Measurements from ENCODE around the gene DMAC2L.

The DMAC2L gene

DNA sequence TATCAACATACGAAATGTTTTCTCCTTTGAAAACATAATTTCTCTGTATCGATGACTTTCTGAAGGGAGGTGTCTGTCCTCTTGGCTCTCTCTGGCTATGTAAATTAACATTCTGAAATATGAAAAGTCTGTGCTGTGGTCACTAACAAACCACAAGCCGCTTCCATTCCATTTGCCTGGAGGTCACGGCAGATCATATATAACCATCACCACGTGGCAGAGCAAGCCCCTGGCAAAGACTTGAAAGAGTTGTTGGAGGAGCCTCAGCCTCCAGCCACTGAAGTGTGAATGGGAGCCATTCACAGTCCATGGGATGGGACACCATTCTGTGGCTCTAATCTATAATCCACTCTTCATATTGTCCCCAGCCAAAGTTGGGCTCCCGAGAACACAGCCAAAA, 45.0 kb downstream of the DMAC2L start:
- H3K36me3 ChIP-seq (replicated peaks in 1 of 2; ENCODE audit: control insufficient read depth in 2 of 2, insufficient read depth in 2 of 2, low read length in 2 of 2), result no peaks in the 10 kb centered on the region
- no peak overlapping the region for H3K4me3 ChIP-seq (ENCODE audit: low read length in 2 of 2)
- no peak overlapping the region for H3K18ac ChIP-seq (ENCODE audit: low read length)
- H2BK5ac ChIP-seq (ENCODE audit: low read length), result no peak overlapping the region
- H3K79me1 ChIP-seq (ENCODE audit: low read depth, low read length), result no peaks in the 10 kb centered on the region
- H4K91ac ChIP-seq (ENCODE audit: low read depth, low read length, poor library complexity), result no peak overlapping the region
- no peak overlapping the region for H3K9ac ChIP-seq (ENCODE audit: low read depth, low read length, poor library complexity)
- H3K27me3 ChIP-seq (ENCODE audit: control insufficient read depth in 3 of 3, insufficient read depth in 3 of 3, low read depth in 1 of 3, low read length in 3 of 3), result no peaks in the 10 kb centered on the region
- H4K8ac ChIP-seq (ENCODE audit: low read depth, low read length), result no peak overlapping the region
- no peak overlapping the region for H2AK5ac ChIP-seq (ENCODE audit: low read depth, low read length)
- DNase-seq (ENCODE audit: low spot score), result no peak
- H3K14ac ChIP-seq (ENCODE audit: low read length), result no peak overlapping the region
- no peak overlapping the region for H3K4me2 ChIP-seq (ENCODE audit: insufficient read depth, low read length, poor library complexity, severe bottlenecking)
- H2BK15ac ChIP-seq (ENCODE audit: low read length), result no peak overlapping the region
- H3K9me3 ChIP-seq (replicated peaks in 1 of 2; ENCODE audit: control insufficient read depth in 2 of 2, insufficient read depth in 1 of 2, low read depth in 1 of 2, low read length in 2 of 2), result no peaks in the 10 kb centered on the region
- no CpG with 5 or more reads among the region's 6 CpGs for WGBS, 2 donors (ENCODE audit: extremely low coverage in 2 of 2, insufficient read length in 2 of 2, insufficient replicate concordance in 1 of 2)
- no peak overlapping the region for H2BK12ac ChIP-seq (ENCODE audit: low read length)
- H2BK120ac ChIP-seq (ENCODE audit: low read depth, low read length), result no peak overlapping the region
- H3K23ac ChIP-seq (ENCODE audit: low read depth, low read length, poor library complexity), result no peak overlapping the region
- H3K27ac ChIP-seq (replicated peaks; ENCODE audit: low read length), result no peak overlapping the region
- H3K4me1 ChIP-seq (ENCODE audit: control insufficient read depth in 2 of 2, insufficient read depth in 1 of 2, low read depth in 1 of 2, low read length in 2 of 2), result peaks cover 0 to 2% of the 10 kb centered on the region in 2 donors
- peak overlapping the region; percentile 27 for H2AFZ ChIP-seq (ENCODE audit: low read length)
- H3K4ac ChIP-seq (ENCODE audit: low read length), result no peak overlapping the region

DNA sequence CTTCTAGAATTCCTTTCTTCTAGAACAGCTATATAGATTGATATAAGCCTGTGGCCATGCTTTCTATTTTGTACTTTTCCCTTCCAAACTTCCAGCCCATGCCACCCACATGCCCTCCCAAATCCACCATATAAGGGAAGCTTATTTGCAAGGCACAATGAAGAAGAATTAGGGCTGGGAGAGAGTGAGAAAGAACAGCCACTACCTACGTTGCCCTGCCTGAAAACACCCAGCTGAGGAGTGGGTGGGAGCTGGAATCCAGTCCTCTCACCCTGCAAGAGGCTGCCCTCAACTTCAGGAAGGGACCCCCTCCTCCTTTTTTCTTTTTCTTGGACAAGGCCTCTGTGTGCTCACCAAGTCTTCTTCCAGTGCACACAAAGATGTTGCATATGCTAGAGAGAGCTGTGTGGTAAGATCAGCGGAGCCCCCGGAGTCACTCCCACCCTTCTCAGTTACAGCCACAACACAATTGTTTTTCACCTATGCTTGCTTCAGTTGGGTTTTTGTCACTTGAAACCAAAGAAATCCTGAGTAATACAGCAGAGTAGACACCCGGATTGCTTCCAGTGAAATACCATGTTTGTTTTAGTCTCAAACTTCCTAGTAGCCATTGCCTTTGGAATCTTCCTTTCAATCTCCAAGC, 45.8 kb downstream of the DMAC2L start:
- no peak overlapping the region for H3K4ac ChIP-seq (ENCODE audit: low read length)
- no peak overlapping the region for H4K8ac ChIP-seq (ENCODE audit: low read depth, low read length)
- peak overlapping the region; percentile 27 for H2AFZ ChIP-seq (ENCODE audit: low read length)
- no peak overlapping the region for H3K18ac ChIP-seq (ENCODE audit: low read length)
- no peaks in the 10 kb centered on the region for H3K9me3 ChIP-seq (replicated peaks in 1 of 2; ENCODE audit: control insufficient read depth in 2 of 2, insufficient read depth in 1 of 2, low read depth in 1 of 2, low read length in 2 of 2)
- no peak overlapping the region for H3K27ac ChIP-seq (replicated peaks; ENCODE audit: low read length)
- H3K36me3 ChIP-seq (replicated peaks in 1 of 2; ENCODE audit: control insufficient read depth in 2 of 2, insufficient read depth in 2 of 2, low read length in 2 of 2), result no peaks in the 10 kb centered on the region
- H2BK120ac ChIP-seq (ENCODE audit: low read depth, low read length), result no peak overlapping the region
- H2BK15ac ChIP-seq (ENCODE audit: low read length), result no peak overlapping the region
- no peak overlapping the region for H3K4me2 ChIP-seq (ENCODE audit: insufficient read depth, low read length, poor library complexity, severe bottlenecking)
- peaks cover 0 to 2% of the 10 kb centered on the region in 2 donors for H3K4me1 ChIP-seq (ENCODE audit: control insufficient read depth in 2 of 2, insufficient read depth in 1 of 2, low read depth in 1 of 2, low read length in 2 of 2)
- H2BK5ac ChIP-seq (ENCODE audit: low read length), result no peak overlapping the region
- no peak overlapping the region for H3K23ac ChIP-seq (ENCODE audit: low read depth, low read length, poor library complexity)
- H3K14ac ChIP-seq (ENCODE audit: low read length), result no peak overlapping the region
- no peak overlapping the region for H3K9ac ChIP-seq (ENCODE audit: low read depth, low read length, poor library complexity)
- no peak overlapping the region for H2AK5ac ChIP-seq (ENCODE audit: low read depth, low read length)
- no peaks in the 10 kb centered on the region for H3K79me1 ChIP-seq (ENCODE audit: low read depth, low read length)
- no peak overlapping the region for H4K91ac ChIP-seq (ENCODE audit: low read depth, low read length, poor library complexity)
- WGBS, 2 donors (ENCODE audit: extremely low coverage in 2 of 2, insufficient read length in 2 of 2, insufficient replicate concordance in 1 of 2), result no CpG with 5 or more reads among the region's 4 CpGs
- DNase-seq (ENCODE audit: low spot score), result no peak
- H2BK12ac ChIP-seq (ENCODE audit: low read length), result no peak overlapping the region
- no peaks in the 10 kb centered on the region for H3K27me3 ChIP-seq (ENCODE audit: control insufficient read depth in 3 of 3, insufficient read depth in 3 of 3, low read depth in 1 of 3, low read length in 3 of 3)
- no peak overlapping the region for H3K4me3 ChIP-seq (ENCODE audit: low read length in 2 of 2)

DNA sequence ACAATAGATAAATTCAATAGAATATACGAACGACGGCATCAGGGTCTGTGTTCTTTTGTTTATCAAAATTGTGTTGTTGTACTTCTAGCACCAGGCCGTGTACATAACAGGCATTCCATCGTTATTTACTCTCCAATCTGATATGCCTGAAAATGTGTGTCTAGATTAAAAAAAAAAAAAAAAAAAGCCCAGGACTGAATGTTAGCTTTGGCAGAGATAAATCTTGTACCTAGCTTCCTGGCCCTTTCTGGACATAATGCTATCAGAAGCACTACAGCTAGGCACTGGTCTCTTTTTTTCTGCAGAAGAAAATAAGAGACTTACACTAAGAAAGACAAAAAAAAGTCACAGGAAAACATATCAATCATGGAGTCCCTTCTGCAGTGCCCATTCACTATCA, 47.5 kb downstream of the DMAC2L start:
- Histone ChIP-seq H3K27me3 (ENCODE audit: control insufficient read depth in 3 of 3, insufficient read depth in 3 of 3, low read depth in 1 of 3, low read length in 3 of 3) (no peaks in the 10 kb centered on the region), H3K36me3 (replicated peaks in 1 of 2; ENCODE audit: control insufficient read depth in 2 of 2, insufficient read depth in 2 of 2, low read length in 2 of 2) (no peaks in the 10 kb centered on the region), H2BK12ac (ENCODE audit: low read length) (no peak overlapping the region), H3K9me3 (replicated peaks in 1 of 2; ENCODE audit: control insufficient read depth in 2 of 2, insufficient read depth in 1 of 2, low read depth in 1 of 2, low read length in 2 of 2) (peaks cover 0 to 2% of the 10 kb centered on the region in 2 donors), H3K4ac (ENCODE audit: low read length) (no peak overlapping the region), H3K79me1 (ENCODE audit: low read depth, low read length) (no peaks in the 10 kb centered on the region), H2BK15ac (ENCODE audit: low read length) (no peak overlapping the region), H2BK5ac (ENCODE audit: low read length) (no peak overlapping the region), H4K91ac (ENCODE audit: low read depth, low read length, poor library complexity) (no peak overlapping the region), H3K4me3 (ENCODE audit: low read length in 2 of 2) (no peak overlapping the region), H3K23ac (ENCODE audit: low read depth, low read length, poor library complexity) (no peak overlapping the region), H3K14ac (ENCODE audit: low read length) (no peak overlapping the region), H3K18ac (ENCODE audit: low read length) (no peak overlapping the region), H4K8ac (ENCODE audit: low read depth, low read length) (no peak overlapping the region), H2AFZ (ENCODE audit: low read length) (no peak overlapping the region), H3K9ac (ENCODE audit: low read depth, low read length, poor library complexity) (no peak overlapping the region), H3K27ac (replicated peaks; ENCODE audit: low read length) (no peak overlapping the region), H3K4me2 (ENCODE audit: insufficient read depth, low read length, poor library complexity, severe bottlenecking) (no peak overlapping the region), H2AK5ac (ENCODE audit: low read depth, low read length) (no peak overlapping the region), H2BK120ac (ENCODE audit: low read depth, low read length) (no peak overlapping the region), H3K4me1 (ENCODE audit: control insufficient read depth in 2 of 2, insufficient read depth in 1 of 2, low read depth in 1 of 2, low read length in 2 of 2) (peaks cover 0 to 2% of the 10 kb centered on the region in 2 donors)
- DNase-seq (ENCODE audit: low spot score), result no peak
- no CpG with 5 or more reads among the region's 5 CpGs for WGBS, 2 donors (ENCODE audit: extremely low coverage in 2 of 2, insufficient read length in 2 of 2, insufficient replicate concordance in 1 of 2)

DNA sequence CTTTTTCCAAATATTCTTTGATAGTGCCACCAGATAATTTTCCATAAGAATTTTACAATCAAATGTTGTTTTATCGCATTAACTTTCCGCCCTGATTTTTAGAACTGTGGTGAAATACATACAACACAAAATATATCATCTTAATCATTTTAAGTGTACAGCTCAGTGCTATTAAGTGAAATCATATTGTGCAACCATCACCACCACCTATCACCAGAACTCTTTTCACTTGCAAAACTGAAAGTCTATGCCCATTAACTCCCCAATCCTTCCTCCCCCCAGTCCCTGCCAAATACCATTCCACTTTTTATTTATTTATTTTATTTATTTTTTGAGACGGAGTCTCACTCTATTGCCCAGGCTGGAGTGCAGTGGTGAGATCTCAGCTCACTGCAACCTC, 48.0 kb downstream of the DMAC2L start:
- H2BK12ac ChIP-seq (ENCODE audit: low read length), result no peak overlapping the region
- no peaks in the 10 kb centered on the region for H3K36me3 ChIP-seq (replicated peaks in 1 of 2; ENCODE audit: control insufficient read depth in 2 of 2, insufficient read depth in 2 of 2, low read length in 2 of 2)
- no peaks in the 10 kb centered on the region for H3K27me3 ChIP-seq (ENCODE audit: control insufficient read depth in 3 of 3, insufficient read depth in 3 of 3, low read depth in 1 of 3, low read length in 3 of 3)
- H3K4ac ChIP-seq (ENCODE audit: low read length), result no peak overlapping the region
- no peaks in the 10 kb centered on the region for H3K79me1 ChIP-seq (ENCODE audit: low read depth, low read length)
- peaks cover 0 to 2% of the 10 kb centered on the region in 2 donors for H3K4me1 ChIP-seq (ENCODE audit: control insufficient read depth in 2 of 2, insufficient read depth in 1 of 2, low read depth in 1 of 2, low read length in 2 of 2)
- H3K9me3 ChIP-seq (replicated peaks in 1 of 2; ENCODE audit: control insufficient read depth in 2 of 2, insufficient read depth in 1 of 2, low read depth in 1 of 2, low read length in 2 of 2), result peaks cover 0 to 2% of the 10 kb centered on the region in 2 donors
- H3K23ac ChIP-seq (ENCODE audit: low read depth, low read length, poor library complexity), result no peak overlapping the region
- H4K8ac ChIP-seq (ENCODE audit: low read depth, low read length), result no peak overlapping the region
- H3K9ac ChIP-seq (ENCODE audit: low read depth, low read length, poor library complexity), result no peak overlapping the region
- H2BK5ac ChIP-seq (ENCODE audit: low read length), result no peak overlapping the region
- no CpG with 5 or more reads among the region's 3 CpGs for WGBS, 2 donors (ENCODE audit: extremely low coverage in 2 of 2, insufficient read length in 2 of 2, insufficient replicate concordance in 1 of 2)
- H3K14ac ChIP-seq (ENCODE audit: low read length), result no peak overlapping the region
- no peak overlapping the region for H3K4me3 ChIP-seq (ENCODE audit: low read length in 2 of 2)
- no peak overlapping the region for H3K27ac ChIP-seq (replicated peaks; ENCODE audit: low read length)
- no peak overlapping the region for H2AK5ac ChIP-seq (ENCODE audit: low read depth, low read length)
- no peak overlapping the region for H3K18ac ChIP-seq (ENCODE audit: low read length)
- H2BK15ac ChIP-seq (ENCODE audit: low read length), result no peak overlapping the region
- H3K4me2 ChIP-seq (ENCODE audit: insufficient read depth, low read length, poor library complexity, severe bottlenecking), result no peak overlapping the region
- DNase-seq (ENCODE audit: low spot score), result no peak
- H4K91ac ChIP-seq (ENCODE audit: low read depth, low read length, poor library complexity), result no peak overlapping the region
- H2AFZ ChIP-seq (ENCODE audit: low read length), result no peak overlapping the region
- H2BK120ac ChIP-seq (ENCODE audit: low read depth, low read length), result no peak overlapping the region
